IPS-18c (cell line): ENCODE data around the gene IL11RA.

Experiments
- H3K4me3 ChIP-seq: 2 replicates; pipeline ENCODE4 v1.7.0; 2013; ENCODE audit warnings: low read depth, mild to moderate bottlenecking, low read length, moderate library complexity; ENCODE audit not compliant: insufficient read depth
- H3K9me3 ChIP-seq: one replicate; pipeline ENCODE4 v1.6.1; 2013; ENCODE audit warnings: mild to moderate bottlenecking, low read length, moderate library complexity; ENCODE audit not compliant: control insufficient read depth, insufficient read depth

IL11RA gene

GRCh38 chr9:34651876-34652601 is at the start of gene IL11RA:
Gene IL11RA, plus strand, starts transcription at chr9:34652185. Its CDS starts 3,033 bp downstream, at chr9:34655218.
- H3K9me3 ChIP-seq, result peaks cover 2% of the 10 kb centered on the region
- peak within 1 kb of the TSS; percentile 48; the same call in 1 of the 2 replicates for H3K4me3 ChIP-seq

- H3K9me3 ChIP-seq, result no peaks in the 10 kb centered on the region
- H3K4me3 ChIP-seq, result no peak overlapping the region
Observed at GRCh38 chr9:34603610-34604231, 48.3 kb upstream of the IL11RA start.

- Histone ChIP-seq H3K4me3 (no peak overlapping the region), H3K9me3 (no peaks in the 10 kb centered on the region)
Observed at GRCh38 chr9:34606190-34606589, 45.8 kb upstream of the IL11RA start.

GRCh38 chr9:34606905-34607304 is 45.1 kb upstream of the IL11RA start:
- Histone ChIP-seq H3K4me3 (no peak overlapping the region), H3K9me3 (no peaks in the 10 kb centered on the region)

- Histone ChIP-seq H3K4me3 (no peak overlapping the region), H3K9me3 (no peaks in the 10 kb centered on the region)
Observed at GRCh38 chr9:34607331-34607730, 44.7 kb upstream of the IL11RA start.

GRCh38 chr9:34610434-34611206 is 41.4 kb upstream of the IL11RA start:
- Histone ChIP-seq H3K9me3 (no peaks in the 10 kb centered on the region), H3K4me3 (peak overlapping the region; percentile 90; the same call in 1 of the 2 replicates)

- H3K4me3 ChIP-seq, result peak overlapping the region; percentile 90
- H3K9me3 ChIP-seq, result no peaks in the 10 kb centered on the region
Observed at GRCh38 chr9:34611251-34611810, 40.7 kb upstream of the IL11RA start.

GRCh38 chr9:34611811-34612787 is 39.9 kb upstream of the IL11RA start, which contains the start of gene RPP25L:
Gene RPP25L, minus strand, starts transcription at chr9:34612097. Its CDS starts 801 bp downstream, at chr9:34611296.
- peak within 1 kb of the TSS; percentile 90 for H3K4me3 ChIP-seq
- H3K9me3 ChIP-seq, result no peaks in the 10 kb centered on the region

- Histone ChIP-seq H3K4me3 (peak overlapping the region; percentile 90), H3K9me3 (no peaks in the 10 kb centered on the region)
Observed at GRCh38 chr9:34612788-34613390, 39.1 kb upstream of the IL11RA start.

GRCh38 chr9:34615132-34615531 is 36.9 kb upstream of the IL11RA start:
- no peak overlapping the region for H3K4me3 ChIP-seq
- H3K9me3 ChIP-seq, result no peaks in the 10 kb centered on the region

- Histone ChIP-seq H3K4me3 (peak within 1 kb of the TSS; percentile 73), H3K9me3 (peaks cover 2% of the 10 kb centered on the region)
Observed at GRCh38 chr9:34620061-34620994, 31.7 kb upstream of the IL11RA start, which contains the start of gene DCTN3. Gene DCTN3, minus strand, starts transcription at chr9:34620495. Its CDS starts 31 bp downstream, at chr9:34620464.

GRCh38 chr9:34623374-34624235 is 28.4 kb upstream of the IL11RA start:
- Histone ChIP-seq H3K4me3 (no peak overlapping the region), H3K9me3 (peaks cover 2% of the 10 kb centered on the region)

- peaks cover 2% of the 10 kb centered on the region for H3K9me3 ChIP-seq
- H3K4me3 ChIP-seq, result peak overlapping the region; percentile 43; the same call in 1 of the 2 replicates
Observed at GRCh38 chr9:34624475-34625185, 27.4 kb upstream of the IL11RA start.

- Histone ChIP-seq H3K9me3 (peaks cover 2% of the 10 kb centered on the region), H3K4me3 (no peak overlapping the region)
Observed at GRCh38 chr9:34625186-34625486, 26.8 kb upstream of the IL11RA start.
